Heart right ventricle (tissue), 16 donors: Measurements from ENCODE around the gene LRRC57. TPM values are rescaled to one million over a fixed set of nuclear protein-coding genes. Genes with fewer than 3 reads are reported as not detected.
A peak's percentile ranks its signal among the peaks of the same experiment; 100 is the strongest.

ENCODE experiments used
- ATAC-seq, 8 donors: fragments of 200-7000 bp; cut with Tn5 transposase; one replicate each; pipeline ENCODE4 v1.9.1; 2020; ENCODE audit warnings: mild to moderate bottlenecking in 8 of 8, moderate library complexity in 8 of 8, moderate number of reproducible peaks in 1 of 8
- DNase-seq, 2 donors: peaks; one replicate each; pipeline ENCODE4 v3.0.0-alpha.2; 2020
- H3K27ac ChIP-seq, 10 donors: fragments of 200-600 bp; sonication (generic) in 2 of 10; one replicate each; pipeline versions ENCODE4 v1.5.0 to v1.8.0; 2020 to 2022; ENCODE audit warnings: mild to moderate bottlenecking in 3 of 10
- H3K27me3 ChIP-seq, 7 donors: fragments of 200-600 bp; one replicate each; pipeline ENCODE4 v1.8.0; 2021 to 2022; ENCODE audit warnings: mild to moderate bottlenecking in 2 of 7
- H3K36me3 ChIP-seq, 9 donors: fragments of 200-600 bp; sonication (generic) in 1 of 9; one replicate each; pipeline versions ENCODE4 v1.5.0 to v1.8.0; 2020 to 2022; ENCODE audit warnings: mild to moderate bottlenecking in 2 of 9
- H3K4me1 ChIP-seq, 9 donors: fragments of 200-600 bp; sonication (generic) in 1 of 9; one replicate each; pipeline versions ENCODE4 v1.5.0 to v1.8.0; 2020 to 2022; ENCODE audit warnings: mild to moderate bottlenecking in 4 of 9
- H3K4me3 ChIP-seq, 10 donors: fragments of 200-600 bp; sonication (generic) in 2 of 10; one replicate each; pipeline versions ENCODE4 v1.5.0 to v1.8.0; 2020 to 2022; ENCODE audit warnings: mild to moderate bottlenecking in 7 of 10, moderate library complexity in 2 of 10
- H3K9me3 ChIP-seq, 11 donors: fragments of 200-600 bp in 10 of 11; sonication (generic) in 2 of 11; one replicate each; pipeline versions ENCODE4 v1.5.0 to v1.8.0; 2013 to 2022; ENCODE audit warnings: mild to moderate bottlenecking in 2 of 11, control low read depth in 1 of 11, moderate library complexity in 1 of 11
- CTCF ChIP-seq, 9 donors: fragments of 200-600 bp; sonication (generic) in 2 of 9; IDR thresholded peaks; one replicate each; pipeline versions ENCODE4 v1.5.0 to v1.8.0; 2021 to 2022; ENCODE audit warnings: antibody characterized with exemption in 9 of 9, mild to moderate bottlenecking in 5 of 9, moderate library complexity in 1 of 9
- whole genome bisulfite sequencing, 2 donors: extraction: QIAGEN DNeasy Blood & Tissue Kit; methylation state at CpG; one replicate each; pipeline ENCODE4 v1.1.7; 2013; ENCODE audit warnings: inconsistent platforms in 1 of 2; 5-methylcytosine and 5-hydroxymethylcytosine counted together
- intact Hi-C, 10 donors: fragments of 100-400 bp; cut with DNase I; formaldehyde crosslinking; loops; one replicate each; pipeline versions ENCODE4 v1.11.1 to v1.14.2; 2022
- polyA plus RNA-seq, 2 donors: library from polyadenylated mRNA; stranded (reverse); fragments of 200-250 nt; gene quantifications; one replicate each; pipeline ENCODE4 v1.2.3, GENCODE V29; 2013
- total RNA-seq, 10 donors: library from RNA; stranded (reverse); fragmentation: NEBNext Ultra II Directional in 3 of 10; extraction: Animal tissue kit (Norgen Biotek cat#: 25700) in 3 of 10; gene quantifications; one replicate each; pipeline versions ENCODE4 v1.2.1 to v1.2.4, GENCODE V29; 2021 to 2023
- donor health status: Arrhythmogenic right ventricular cardiomyopathy.
- donor health status: ischemic (EF 13 %, LVEDD 7.1; RV severe dilation, severe dysfunction).
- donor health status: healthy with polysubstance abuse.
- donor health status: DM: no; HTN: yes; CAD: no.
- donor health status: DM: no; HTN: no; CAD: no.
- donor health status: ischemic (EF 25% LVEDD 6.9; RV normal size, moderate dysfunction).
- donor health status: ischemic (EF 25% LVEDD 5.7; RV mildly dilated, moderate dysfunction).
- donor health status: healthy.
- donor health status: DM: yes; HTN: yes; CAD: no.
- donor health status: Ischemic cardiomyopathy.
- donor health status: ischemic (EF 35%, LVEDD 5.7; RV mildly dilated, moderate dysfunction).
- donor health status: nonischemic (EF 11% LVEDD 7.7; RV severe dilation, severe dysfunction).
- donor health status: DM: yes; HTN: yes; CAD: no.
- donor health status: PGD.
- donor health status: ischemic (EF 29% LVEDD 5.4; RV normal size, mild dysfunction).
- donor health status: nonischemic (EF 23%, LVEDD 6.1; RV moderate dilation, normal function).

The LRRC57 gene
- total and polyA plus RNA-seq, 12 donors = 3.7 to 24.6 (median 16.4) TPM

GRCh38 chr15:42498212-42499068, 50.2 kb downstream of the LRRC57 start:
- no peak for TF ChIP-seq CTCF (IDR thresholded peaks at IDR 0.05)
- Histone ChIP-seq H3K4me3 (no peak overlapping the region), H3K27me3 (no peaks in the 10 kb centered on the region), H3K9me3 (no peaks in the 10 kb centered on the region), H3K4me1 (peaks cover 4 to 88% (median 60%) of the 10 kb centered on the region in 9 donors), H3K27ac (peak overlapping the region in 5 of 10 donors; percentile 11 to 64 (median 32)), H3K36me3 (peaks cover 0 to 5% (median 0%) of the 10 kb centered on the region in 9 donors)
- ATAC-seq (no peak), DNase-seq (no peak)
- 65 to 71% methylated on average over 6 of the region's 6 CpGs for WGBS, 2 donors
- intact Hi-C loops = loop anchor here in 2 of 10 donors (5.0 to 10.0 kb wide), 2 partner anchors 54 to 76 kb away; partner anchors contain the start of gene STARD9 (in 1 of the 2)

GRCh38 chr15:42495361-42496212, 53.0 kb downstream of the LRRC57 start, which contains the start of gene SNAP23:
Gene SNAP23, plus strand, starts transcription at chr15:42495634. Its CDS starts 16,213 bp downstream, at chr15:42511847.
- ATAC-seq (peak; percentile 95 to 97 (median 96)), DNase-seq (peak; percentile 93)
- H3K27me3 ChIP-seq = no peaks in the 10 kb centered on the region
- TF ChIP-seq CTCF (IDR thresholded peaks at IDR 0.05) = no peak
- H3K27ac ChIP-seq = peak within 1 kb of the TSS; percentile 83 to 93 (median 90)
- WGBS, 2 donors = 0% methylated on average over 43 of the region's 43 CpGs
- intact Hi-C loops = loop anchor here in 2 of 10 donors (5.0 to 10.0 kb wide), 2 partner anchors 57 to 79 kb away; partner anchors contain the start of gene STARD9 (in 1 of the 2)
- peaks cover 0 to 5% (median 0%) of the 10 kb centered on the region in 9 donors for H3K36me3 ChIP-seq
- H3K4me1 ChIP-seq = peaks cover 8 to 81% (median 58%) of the 10 kb centered on the region in 9 donors
- peak within 1 kb of the TSS; percentile 34 to 95 (median 68) for H3K4me3 ChIP-seq
- H3K9me3 ChIP-seq = no peaks in the 10 kb centered on the region

- WGBS, 2 donors = 6 to 16% methylated on average over 10 of the region's 10 CpGs
- peaks cover 0 to 3% (median 0%) of the 10 kb centered on the region in 9 donors for H3K36me3 ChIP-seq
- no peaks in the 10 kb centered on the region for H3K27me3 ChIP-seq
- ATAC-seq = peak; percentile 21 to 73 (median 46)
- H3K4me3 ChIP-seq = peak overlapping the region; percentile 34 to 95 (median 68)
- DNase-seq = peak in 1 of 2 donors; percentile 77
- H3K27ac ChIP-seq = peak overlapping the region; percentile 83 to 93 (median 90)
- H3K9me3 ChIP-seq = no peaks in the 10 kb centered on the region
- no peak for TF ChIP-seq CTCF (IDR thresholded peaks at IDR 0.05)
- peaks cover 8 to 78% (median 58%) of the 10 kb centered on the region in 9 donors for H3K4me1 ChIP-seq
- intact Hi-C loops = loop anchor here in 2 of 10 donors (5.0 to 10.0 kb wide), 2 partner anchors 57 to 80 kb away; partner anchors contain the start of gene STARD9 (in 1 of the 2)
These were observed 53.6 kb downstream of the LRRC57 start for GRCh38 chr15:42494998-42495360.
